Activated naive CD4-positive, alpha-beta T cell treated with anti-CD3 and anti-CD28 coated beads for 36 hours (primary cell): ENCODE data around the gene NPIPA7. TPM values are rescaled to one million over a fixed set of nuclear protein-coding genes. Genes with fewer than 3 reads are reported as not detected.
"Not testable (repeated sequence)": the region's sequence is repeated elsewhere in the genome, so short reads cannot be mapped to it uniquely, and the experiment has no call there.

Experiments used
- CTCF ChIA-PET: fragments of 350-600 bp; sonication (Branson Sonifier 250); formaldehyde crosslinking; loops from one replicate; lab custom pipeline; 2021; ENCODE audit warnings: antibody characterized with exemption; lab: Charles Lee
- DNase-seq: peaks from one replicate; pipeline ENCODE4 v3.0.0-alpha.2; 2020
- H3K27ac Mint-ChIP-seq: one replicate; pipeline ENCODE4 v1.8.0; 2021; ENCODE audit warnings: mild to moderate bottlenecking, mixed read lengths
- H3K27me3 Mint-ChIP-seq: one replicate; pipeline ENCODE4 v1.8.0; 2021; ENCODE audit warnings: low read depth, mixed read lengths
- H3K36me3 Mint-ChIP-seq: one replicate; pipeline ENCODE4 v1.8.0; 2021; ENCODE audit warnings: low read depth, mixed read lengths
- H3K4me1 Mint-ChIP-seq: one replicate; pipeline ENCODE4 v1.8.0; 2021; ENCODE audit warnings: low read depth, mixed read lengths
- H3K4me3 Mint-ChIP-seq: one replicate; pipeline ENCODE4 v1.8.0; 2021; ENCODE audit warnings: mild to moderate bottlenecking, moderate library complexity, mixed read lengths
- H3K9me3 Mint-ChIP-seq: one replicate; pipeline ENCODE4 v1.8.0; 2021; ENCODE audit warnings: mixed read lengths
- intact Hi-C: fragments of 100-400 bp; cut with micrococcal nuclease; formaldehyde crosslinking; loops from one replicate; pipeline ENCODE4 v1.15.1; 2023
- total RNA-seq, 2 experiments: library from RNA; stranded (reverse); gene quantifications; one replicate each; pipeline ENCODE4 v1.2.3, GENCODE V29; 2021

NPIPA7 gene
- total RNA-seq, 2 experiments from 2014 or later: 4.4 to 5.0 TPM

GRCh38 chr16:16371136-16371735, 7.7 kb upstream of the NPIPA7 start:
- H3K4me3 Mint-ChIP-seq, CTCF ChIA-PET, H3K36me3 Mint-ChIP-seq: not testable (repeated sequence)

GRCh38 chr16:16374192-16374591, 4.7 kb upstream of the NPIPA7 start:
- H3K36me3 Mint-ChIP-seq, H3K4me1 Mint-ChIP-seq, intact Hi-C loops, H3K4me3 Mint-ChIP-seq, H3K27ac Mint-ChIP-seq, DNase-seq, CTCF ChIA-PET, H3K27me3 Mint-ChIP-seq, H3K9me3 Mint-ChIP-seq: not testable (repeated sequence)

More at GRCh38 chr16:16371136-16371735, 7.7 kb upstream of the NPIPA7 start:
- DNase-seq, H3K27ac Mint-ChIP-seq, H3K9me3 Mint-ChIP-seq, intact Hi-C loops, H3K4me1 Mint-ChIP-seq, H3K27me3 Mint-ChIP-seq: not testable (repeated sequence)

- H3K36me3 Mint-ChIP-seq, H3K27me3 Mint-ChIP-seq, DNase-seq, H3K4me1 Mint-ChIP-seq, CTCF ChIA-PET, intact Hi-C loops, H3K9me3 Mint-ChIP-seq, H3K27ac Mint-ChIP-seq, H3K4me3 Mint-ChIP-seq: not testable (repeated sequence)
These were observed 20.7 kb downstream of the NPIPA7 start for GRCh38 chr16:16399685-16400084.

GRCh38 chr16:16402333-16402732, 23.4 kb downstream of the NPIPA7 start:
- CTCF ChIA-PET, H3K9me3 Mint-ChIP-seq, H3K4me1 Mint-ChIP-seq, H3K27ac Mint-ChIP-seq, H3K27me3 Mint-ChIP-seq, H3K4me3 Mint-ChIP-seq, H3K36me3 Mint-ChIP-seq, DNase-seq, intact Hi-C loops: not testable (repeated sequence)

GRCh38 chr16:16404283-16404682, 25.3 kb downstream of the NPIPA7 start:
- H3K36me3 Mint-ChIP-seq, H3K4me3 Mint-ChIP-seq, DNase-seq, H3K27ac Mint-ChIP-seq, H3K27me3 Mint-ChIP-seq, CTCF ChIA-PET, intact Hi-C loops, H3K4me1 Mint-ChIP-seq, H3K9me3 Mint-ChIP-seq: not testable (repeated sequence)

GRCh38 chr16:16405421-16405820, 26.5 kb downstream of the NPIPA7 start:
- intact Hi-C loops, H3K27me3 Mint-ChIP-seq, H3K9me3 Mint-ChIP-seq, H3K27ac Mint-ChIP-seq, DNase-seq, H3K4me1 Mint-ChIP-seq, CTCF ChIA-PET, H3K36me3 Mint-ChIP-seq, H3K4me3 Mint-ChIP-seq: not testable (repeated sequence)

GRCh38 chr16:16408430-16408829, 29.5 kb downstream of the NPIPA7 start:
- H3K27me3 Mint-ChIP-seq, H3K9me3 Mint-ChIP-seq, CTCF ChIA-PET, H3K36me3 Mint-ChIP-seq, H3K27ac Mint-ChIP-seq, DNase-seq, H3K4me1 Mint-ChIP-seq, intact Hi-C loops, H3K4me3 Mint-ChIP-seq: not testable (repeated sequence)

GRCh38 chr16:16413773-16414172, 34.8 kb downstream of the NPIPA7 start:
- H3K36me3 Mint-ChIP-seq, CTCF ChIA-PET, H3K4me3 Mint-ChIP-seq, H3K27me3 Mint-ChIP-seq, H3K27ac Mint-ChIP-seq, H3K9me3 Mint-ChIP-seq, intact Hi-C loops, DNase-seq, H3K4me1 Mint-ChIP-seq: not testable (repeated sequence)

GRCh38 chr16:16417071-16417470, 38.1 kb downstream of the NPIPA7 start:
- H3K9me3 Mint-ChIP-seq, H3K4me3 Mint-ChIP-seq, intact Hi-C loops, H3K27me3 Mint-ChIP-seq, DNase-seq, H3K4me1 Mint-ChIP-seq, H3K36me3 Mint-ChIP-seq, CTCF ChIA-PET, H3K27ac Mint-ChIP-seq: not testable (repeated sequence)

- H3K4me3 Mint-ChIP-seq, H3K36me3 Mint-ChIP-seq, intact Hi-C loops, H3K27ac Mint-ChIP-seq, H3K4me1 Mint-ChIP-seq, DNase-seq, H3K27me3 Mint-ChIP-seq, CTCF ChIA-PET, H3K9me3 Mint-ChIP-seq: not testable (repeated sequence)
These were observed 39.1 kb downstream of the NPIPA7 start for GRCh38 chr16:16417914-16418544.

GRCh38 chr16:16420515-16420914, 41.6 kb downstream of the NPIPA7 start:
- H3K36me3 Mint-ChIP-seq, H3K4me1 Mint-ChIP-seq, H3K4me3 Mint-ChIP-seq, DNase-seq, CTCF ChIA-PET, H3K27me3 Mint-ChIP-seq, H3K27ac Mint-ChIP-seq, intact Hi-C loops, H3K9me3 Mint-ChIP-seq: not testable (repeated sequence)

- H3K36me3 Mint-ChIP-seq, DNase-seq, H3K4me1 Mint-ChIP-seq, H3K9me3 Mint-ChIP-seq, H3K27ac Mint-ChIP-seq, CTCF ChIA-PET, H3K27me3 Mint-ChIP-seq, intact Hi-C loops, H3K4me3 Mint-ChIP-seq: not testable (repeated sequence)
These were observed 46.2 kb downstream of the NPIPA7 start for GRCh38 chr16:16425146-16425545.

GRCh38 chr16:16431135-16431534, 52.2 kb downstream of the NPIPA7 start:
- CTCF ChIA-PET: not testable (repeated sequence)

More at GRCh38 chr16:16431135-16431534, 52.2 kb downstream of the NPIPA7 start:
- DNase-seq, intact Hi-C loops, H3K36me3 Mint-ChIP-seq, H3K4me1 Mint-ChIP-seq, H3K27me3 Mint-ChIP-seq, H3K4me3 Mint-ChIP-seq, H3K27ac Mint-ChIP-seq, H3K9me3 Mint-ChIP-seq: not testable (repeated sequence)
